TTC549 (cell line): ENCODE measurements around the gene SLC17A5.
"Not testable (repeated sequence)": the region's sequence is repeated elsewhere in the genome, so short reads cannot be mapped to it uniquely, and the experiment has no call there.

ENCODE experiments used
- FAIRE-seq: peaks from 2 replicates; lab custom pipeline; 2012; peaks lifted over from hg19 to GRCh38; lab: Jason Lieb, UNC

SLC17A5 gene

DNA sequence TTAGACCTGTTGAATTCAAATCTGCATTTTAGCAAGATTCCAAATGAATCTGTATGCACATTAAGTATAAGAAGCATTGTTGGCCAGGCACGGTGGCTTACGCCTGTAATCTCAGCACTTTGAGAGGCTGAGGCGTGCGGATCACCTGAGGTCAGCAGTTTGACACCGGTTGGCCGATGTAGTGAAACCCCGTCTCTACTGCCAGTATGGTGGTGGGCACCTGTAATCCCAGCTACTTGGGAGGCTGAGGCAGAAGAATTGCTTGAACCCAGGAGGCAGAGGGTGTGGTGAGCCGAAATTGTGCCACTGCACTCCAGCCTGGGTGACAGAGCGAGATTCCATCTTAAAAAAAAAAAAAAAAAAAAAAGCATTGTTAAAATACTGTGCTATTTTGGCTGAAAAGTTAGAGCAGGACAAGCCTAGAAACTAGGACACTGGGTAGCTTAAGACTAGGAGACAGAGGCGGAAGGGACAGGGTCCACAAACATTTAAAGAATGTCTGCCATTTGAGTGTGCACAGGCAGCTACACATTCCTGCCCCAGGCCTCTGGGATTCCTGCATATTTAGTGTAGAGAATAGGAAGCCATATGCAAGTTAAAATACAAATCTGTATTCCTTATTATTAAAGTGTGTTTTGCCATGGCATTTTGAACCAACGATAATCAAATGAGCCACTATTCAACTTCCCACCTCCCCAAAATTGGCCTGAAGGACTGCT is 87.9 kb downstream of the SLC17A5 start:
- FAIRE-seq = no peak

DNA sequence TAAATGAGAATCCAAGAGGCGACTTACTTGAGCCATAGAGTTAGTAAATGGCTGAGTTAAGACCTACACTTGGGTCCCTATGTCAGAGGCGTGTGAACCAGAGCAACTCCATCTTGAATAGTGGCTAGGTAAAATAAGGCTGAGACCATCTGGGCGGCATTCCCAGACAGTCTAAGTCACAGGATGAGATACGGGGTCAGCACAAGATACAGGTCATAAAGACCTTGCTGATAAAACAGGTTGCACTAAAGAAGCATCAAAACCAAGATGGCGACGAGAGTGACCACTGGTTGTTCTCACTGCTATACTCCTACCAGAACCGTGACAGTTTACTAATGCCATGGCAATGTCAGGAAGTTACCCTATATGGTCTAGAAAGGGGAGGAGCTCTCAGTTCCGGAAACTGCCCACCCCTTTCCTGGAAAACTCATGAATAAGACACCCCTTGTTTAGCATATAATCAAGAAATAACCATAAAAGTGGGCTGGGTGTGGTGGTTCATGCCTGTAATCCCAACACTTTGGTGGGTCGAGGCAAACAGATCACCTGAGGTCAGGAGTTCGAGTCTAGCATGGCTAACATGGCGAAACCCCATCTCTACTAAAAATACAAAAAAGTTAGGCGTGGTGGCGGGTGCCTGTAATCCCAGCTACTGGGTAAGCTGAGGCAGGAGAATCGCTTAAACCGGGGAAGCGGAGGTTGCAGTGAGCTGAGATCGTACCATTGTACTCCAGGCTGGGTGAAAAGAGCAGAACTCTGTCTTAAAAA is 89.0 kb downstream of the SLC17A5 start:
- no peak for FAIRE-seq

DNA sequence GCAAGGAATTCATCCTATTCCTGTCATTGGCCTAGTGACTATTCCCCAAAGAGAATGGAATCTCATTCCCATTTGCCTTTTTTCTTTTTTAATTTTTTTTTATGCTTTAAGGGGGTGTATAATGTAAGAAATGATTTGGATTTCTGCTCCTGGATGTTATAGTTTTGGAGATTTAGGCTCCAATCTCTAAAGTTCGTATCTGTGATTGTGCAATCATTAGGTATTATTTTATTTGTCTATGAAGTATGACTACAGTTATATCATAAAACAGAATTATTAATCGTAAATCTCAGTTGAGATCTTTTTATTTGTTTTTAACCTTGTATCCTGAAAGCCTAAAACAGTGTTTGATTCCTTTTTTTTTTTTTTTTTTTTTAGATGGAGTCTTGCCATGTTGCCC is 91.2 kb downstream of the SLC17A5 start:
- no peak for FAIRE-seq

DNA sequence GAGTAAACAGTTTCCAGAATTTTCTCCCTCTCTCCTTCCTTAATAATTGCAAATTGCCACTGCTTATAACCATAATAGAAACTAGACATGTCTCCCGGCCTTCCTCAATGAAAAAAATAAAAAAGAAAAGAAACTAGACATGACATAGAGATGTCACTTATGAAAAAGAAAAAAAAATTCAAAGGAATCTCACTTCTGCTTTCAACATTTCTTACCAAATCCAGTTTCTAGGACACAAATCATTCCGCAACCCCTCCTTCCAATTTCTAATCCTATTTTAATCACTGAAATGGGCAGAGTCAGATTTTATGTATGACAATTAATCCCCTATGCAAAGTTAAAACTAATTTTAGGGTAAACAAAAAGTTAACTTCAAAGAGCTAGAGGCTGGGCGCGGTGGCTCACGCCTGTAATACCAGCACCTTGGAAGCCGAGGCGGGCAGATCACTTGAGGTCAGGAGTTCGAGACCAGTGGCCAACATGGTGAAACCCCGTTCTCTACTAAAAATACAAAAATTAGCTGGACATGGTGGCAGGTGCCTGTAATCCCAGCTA is 92.9 kb downstream of the SLC17A5 start:
- no peak for FAIRE-seq

DNA sequence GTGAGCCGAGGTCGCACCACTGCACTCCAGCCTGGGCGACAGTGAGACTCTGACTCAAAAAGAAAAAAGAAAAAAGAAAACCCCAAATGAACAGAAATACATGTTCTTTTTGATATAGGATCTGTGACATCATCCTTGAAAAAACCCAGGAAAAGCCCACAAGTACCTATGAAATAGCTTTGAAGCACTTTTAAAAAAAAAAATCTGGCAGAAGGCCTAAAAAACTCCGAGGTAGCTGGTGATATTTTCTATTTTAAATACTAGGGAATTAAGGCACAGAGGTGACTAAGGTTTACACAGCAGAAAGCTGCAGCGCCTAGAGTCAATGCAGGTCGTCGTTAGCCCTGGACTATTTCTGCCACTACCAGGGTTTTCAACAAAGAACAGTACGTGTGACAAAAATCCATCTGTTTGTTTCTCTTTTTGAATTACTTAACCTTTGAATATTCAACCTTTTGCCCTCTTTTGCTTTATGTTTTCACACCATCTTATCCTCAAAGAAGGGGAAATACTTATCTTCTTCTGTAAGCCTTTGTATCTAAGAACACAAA is 93.5 kb downstream of the SLC17A5 start:
- FAIRE-seq = no peak

DNA sequence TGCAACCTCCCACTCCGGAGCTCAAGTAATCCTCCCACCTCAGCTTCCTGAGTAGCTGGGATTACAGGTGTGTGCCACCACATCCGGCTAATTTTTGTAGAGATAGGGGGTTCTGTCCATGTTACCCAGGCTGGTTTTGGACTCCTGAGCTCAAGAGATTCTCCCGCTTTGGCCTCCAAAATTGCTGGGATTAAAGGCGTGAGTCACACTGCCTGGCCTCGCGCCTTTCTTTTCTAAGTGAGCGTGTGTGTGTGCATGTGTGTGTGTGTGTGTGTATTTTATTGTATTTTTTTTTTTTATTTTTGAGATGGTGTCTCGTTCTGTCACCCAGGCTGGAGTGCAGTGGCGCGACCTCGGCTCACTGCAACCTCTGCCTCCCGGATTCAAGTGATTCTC is 94.4 kb downstream of the SLC17A5 start:
- not testable (repeated sequence) for FAIRE-seq

DNA sequence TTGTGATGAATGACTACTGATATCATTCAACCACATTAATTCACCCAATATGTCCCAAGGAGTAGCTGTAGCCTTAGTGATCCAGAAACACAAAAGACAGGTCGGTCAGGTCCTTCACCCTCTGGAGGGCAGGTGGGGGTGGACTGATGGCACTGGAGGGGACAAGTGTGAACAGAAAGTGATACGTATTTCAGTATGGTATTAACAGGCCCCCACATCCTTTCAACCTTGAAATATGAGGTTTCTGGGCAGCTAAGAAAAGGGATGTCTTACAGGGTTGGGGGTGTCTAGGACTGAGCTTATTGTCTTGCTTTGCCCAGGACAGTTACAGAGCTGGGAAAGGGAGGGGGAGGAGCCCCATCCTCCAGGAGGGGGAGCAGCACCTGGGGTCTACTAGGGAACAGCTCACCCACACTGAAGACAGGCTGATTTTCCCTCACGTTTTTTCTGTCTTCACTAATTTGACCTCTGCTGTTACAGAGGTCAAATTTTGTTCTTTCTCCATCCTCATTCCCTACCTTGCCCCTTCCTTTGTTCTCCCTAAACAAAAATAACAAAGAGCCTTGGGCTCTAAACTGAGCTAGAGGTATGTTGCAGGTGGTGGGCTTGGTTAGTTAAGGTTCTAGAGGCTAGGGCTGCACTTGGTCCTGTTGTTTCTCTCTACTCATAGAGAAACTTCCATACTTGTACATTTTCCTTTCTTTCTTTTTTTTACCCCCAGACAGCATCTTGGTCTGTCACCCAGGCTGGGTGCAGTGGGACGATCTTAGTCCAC is 95.0 kb downstream of the SLC17A5 start:
- FAIRE-seq = no peak

DNA sequence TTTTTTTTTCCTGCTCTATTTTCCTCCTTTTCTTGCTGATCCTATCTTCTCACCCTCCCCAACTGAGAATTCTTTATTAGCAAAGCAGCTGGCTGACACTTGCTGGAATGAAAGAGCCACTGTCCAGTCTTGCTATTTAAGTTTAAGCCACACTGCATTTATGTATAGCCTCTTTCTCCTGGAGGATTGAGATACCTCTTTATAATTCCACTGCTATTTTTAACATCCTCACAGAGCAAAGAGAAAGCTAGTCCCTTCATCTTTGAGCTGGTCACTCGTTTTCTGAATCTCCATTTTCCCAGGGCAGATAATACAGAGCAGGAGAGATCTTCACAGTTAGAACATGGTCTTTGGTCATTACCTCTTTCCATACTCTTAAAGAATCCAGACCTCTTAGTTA is 97.0 kb downstream of the SLC17A5 start:
- no peak for FAIRE-seq

DNA sequence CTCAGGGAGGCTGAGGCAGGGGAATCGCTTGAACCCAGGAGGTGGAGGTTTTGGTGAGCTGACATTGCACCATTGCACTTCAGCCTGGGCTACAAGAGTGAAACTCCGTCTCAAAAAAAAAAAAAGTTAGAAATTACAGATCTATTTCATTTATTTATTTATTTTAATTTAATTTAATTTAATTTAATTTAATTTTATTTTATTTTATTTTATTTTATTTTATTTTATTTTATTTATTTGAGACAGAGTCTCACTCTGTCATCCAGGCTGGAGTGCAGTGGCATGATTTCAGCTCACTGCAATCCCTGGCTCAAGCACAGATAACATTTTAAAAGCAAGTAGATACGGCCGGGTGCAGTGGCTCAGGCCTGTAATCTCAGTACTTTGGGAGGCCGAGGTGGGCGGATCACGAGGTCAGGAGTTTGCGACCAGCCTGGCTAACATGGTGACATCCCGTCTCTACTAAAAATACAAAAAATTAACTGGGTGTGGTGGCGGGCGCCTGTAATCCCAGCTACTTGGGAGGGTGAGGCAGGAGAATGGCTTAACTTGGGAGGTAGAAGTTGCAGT is 98.3 kb downstream of the SLC17A5 start:
- FAIRE-seq = not testable (repeated sequence)

DNA sequence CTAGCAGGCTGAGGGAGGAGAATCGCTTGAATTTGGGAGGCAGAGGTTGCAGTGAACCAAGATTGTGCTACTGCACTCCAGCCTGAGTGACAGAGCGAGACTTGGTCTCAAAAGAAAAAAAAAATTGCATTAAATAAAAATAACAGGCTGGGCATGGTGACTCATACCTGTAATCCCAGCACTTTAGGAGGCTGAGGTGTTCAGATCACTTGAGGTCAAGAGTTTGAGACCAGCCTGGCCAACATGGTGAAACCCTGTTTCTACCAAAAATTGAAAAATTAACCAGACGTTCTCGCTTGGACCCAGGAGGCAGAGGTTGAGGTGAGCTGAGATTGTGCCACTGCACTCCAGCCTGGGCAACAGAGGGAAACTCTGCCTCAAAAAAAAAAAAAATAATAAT is 102.7 kb downstream of the SLC17A5 start:
- FAIRE-seq = not testable (repeated sequence)

DNA sequence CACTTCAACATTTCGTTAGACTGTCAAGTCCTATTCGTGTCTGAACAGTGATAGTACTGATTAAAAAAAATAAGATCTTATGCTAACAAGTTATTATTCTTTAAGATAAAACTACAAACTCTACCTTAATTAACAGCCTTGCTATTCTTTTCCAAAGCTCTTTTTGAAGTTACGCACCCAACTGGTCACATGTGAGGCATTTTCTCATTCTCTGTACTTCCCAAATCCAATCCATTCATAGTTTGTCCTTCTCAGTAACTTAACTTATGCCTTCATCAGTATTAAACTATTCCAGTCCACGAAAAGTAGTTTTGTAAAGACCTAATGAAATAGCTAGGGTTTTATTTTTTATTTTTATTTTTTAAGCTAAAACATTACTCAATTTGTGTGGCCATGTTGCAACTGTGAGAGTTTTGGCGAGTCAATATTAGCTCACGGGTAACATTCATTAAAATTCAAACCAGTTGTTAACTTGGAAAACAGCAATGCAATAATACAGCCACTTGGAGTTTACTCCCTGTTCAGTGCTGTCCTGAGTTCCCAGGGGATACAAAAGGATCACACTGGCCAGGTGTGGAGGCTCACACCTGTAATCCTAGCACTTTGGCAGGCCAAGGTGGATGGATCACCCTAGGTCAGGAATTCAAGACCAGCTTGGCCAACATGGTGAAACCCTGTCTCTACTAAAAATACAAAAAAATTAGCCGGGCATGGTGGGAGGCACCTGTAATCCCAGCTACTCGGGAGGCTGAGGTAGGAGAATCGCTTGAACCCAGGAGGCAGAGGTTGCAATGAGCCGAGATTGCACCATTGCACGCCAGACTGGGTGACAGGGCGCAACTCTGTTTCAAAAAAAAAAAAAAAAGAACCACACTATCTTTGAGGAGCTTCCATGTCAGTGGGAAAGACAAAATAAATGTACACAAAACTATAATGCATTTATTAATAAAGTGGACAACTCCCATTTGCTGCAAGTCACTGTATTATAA is 105.0 kb downstream of the SLC17A5 start:
- no peak for FAIRE-seq

DNA sequence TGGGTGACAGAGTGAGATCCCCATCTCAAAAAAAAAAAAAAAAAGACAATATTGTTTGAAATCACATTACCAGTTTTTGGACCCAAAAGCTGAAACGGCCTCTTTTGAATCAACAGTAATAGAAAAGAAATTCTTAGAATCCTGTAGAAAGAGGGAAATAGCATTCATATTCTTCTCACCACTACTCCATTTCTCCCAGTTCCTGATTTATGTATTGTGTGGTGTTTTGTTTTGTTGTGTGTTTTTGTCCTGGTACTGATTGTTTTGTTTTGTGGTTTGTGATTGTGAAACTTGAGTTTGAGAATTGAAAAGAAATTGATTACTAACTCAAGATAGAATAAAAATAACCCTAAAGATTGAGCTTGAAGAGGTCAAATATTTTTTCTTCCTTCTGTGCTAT is 106.8 kb downstream of the SLC17A5 start:
- no peak for FAIRE-seq
